ENCODE data around the gene CLASRP.

GRCh38 chr19:45114116-45114515 is 75.3 kb downstream of the CLASRP start:
- TF ChIP-seq CTCF (conservative IDR thresholded peaks at IDR 0.05) (no peak), ZFX (IDR thresholded peaks at IDR 0.05) (no peak)

Measured in C4-2B (cell line).